ENCODE data around the gene TCF7.

The TCF7 gene

GRCh38 chr5:134114886-134115805, 665 bp downstream of the TCF7 start:
- DNase-seq (peak; percentile 82), ATAC-seq (peak; percentile 23)
- Mint-ChIP-seq H3K27ac (peak overlapping the region; percentile 39), H3K27me3 (peaks cover 5% of the 10 kb centered on the region), H3K36me3 (ENCODE audit: low read depth) (peaks cover 21% of the 10 kb centered on the region), H3K4me3 (peak overlapping the region; percentile 72), H3K4me1 (peaks cover 86% of the 10 kb centered on the region), H3K9me3 (no peaks in the 10 kb centered on the region)

- Mint-ChIP-seq H3K36me3 (ENCODE audit: low read depth) (peaks cover 26% of the 10 kb centered on the region), H3K4me3 (peak overlapping the region; percentile 72), H3K4me1 (peaks cover 86% of the 10 kb centered on the region), H3K9me3 (no peaks in the 10 kb centered on the region), H3K27me3 (peaks cover 5% of the 10 kb centered on the region), H3K27ac (peak overlapping the region; percentile 39)
- ATAC-seq (no peak), DNase-seq (no peak)
Measured at GRCh38 chr5:134115806-134116175, 1.3 kb downstream of the TCF7 start.

GRCh38 chr5:134116286-134116685, 1.8 kb downstream of the TCF7 start:
- Mint-ChIP-seq H3K4me3 (peak overlapping the region; percentile 72), H3K27ac (peak overlapping the region; percentile 40), H3K36me3 (ENCODE audit: low read depth) (peaks cover 26% of the 10 kb centered on the region), H3K4me1 (peaks cover 86% of the 10 kb centered on the region), H3K27me3 (peaks cover 5% of the 10 kb centered on the region), H3K9me3 (no peaks in the 10 kb centered on the region)
- ATAC-seq (no peak), DNase-seq (no peak)

GRCh38 chr5:134116789-134117761, 2.6 kb downstream of the TCF7 start:
- Mint-ChIP-seq H3K27me3 (peaks cover 3% of the 10 kb centered on the region), H3K36me3 (ENCODE audit: low read depth) (peaks cover 29% of the 10 kb centered on the region), H3K4me1 (peaks cover 86% of the 10 kb centered on the region), H3K9me3 (no peaks in the 10 kb centered on the region), H3K4me3 (peak overlapping the region; percentile 72), H3K27ac (peak overlapping the region; percentile 40)
- DNase-seq (no peak), ATAC-seq (no peak)

GRCh38 chr5:134118212-134118835, 3.8 kb downstream of the TCF7 start:
- H3K36me3 Mint-ChIP-seq (ENCODE audit: low read depth): peaks cover 29% of the 10 kb centered on the region
- DNase-seq (no peak), ATAC-seq (no peak)
- no peak overlapping the region for H3K27ac Mint-ChIP-seq
- H3K4me1 Mint-ChIP-seq: peaks cover 87% of the 10 kb centered on the region
- peak overlapping the region; percentile 54 for H3K4me3 Mint-ChIP-seq
- peaks cover 3% of the 10 kb centered on the region for H3K27me3 Mint-ChIP-seq
- H3K9me3 Mint-ChIP-seq: no peaks in the 10 kb centered on the region

GRCh38 chr5:134119720-134120119, 5.2 kb downstream of the TCF7 start:
- Mint-ChIP-seq H3K27ac (peak overlapping the region; percentile 26), H3K4me3 (peak overlapping the region; percentile 54), H3K4me1 (peaks cover 91% of the 10 kb centered on the region), H3K27me3 (no peaks in the 10 kb centered on the region), H3K9me3 (no peaks in the 10 kb centered on the region), H3K36me3 (ENCODE audit: low read depth) (peaks cover 32% of the 10 kb centered on the region)
- ATAC-seq (no peak), DNase-seq (no peak)

GRCh38 chr5:134120386-134121138, 6.1 kb downstream of the TCF7 start:
- Mint-ChIP-seq H3K9me3 (no peaks in the 10 kb centered on the region), H3K4me3 (peak overlapping the region; percentile 54), H3K36me3 (ENCODE audit: low read depth) (peaks cover 32% of the 10 kb centered on the region), H3K27ac (peak overlapping the region; percentile 30), H3K27me3 (no peaks in the 10 kb centered on the region), H3K4me1 (peaks cover 99% of the 10 kb centered on the region)
- DNase-seq (no peak), ATAC-seq (no peak)

GRCh38 chr5:134122530-134122929, 8.0 kb downstream of the TCF7 start:
- no peaks in the 10 kb centered on the region for H3K9me3 Mint-ChIP-seq
- no peaks in the 10 kb centered on the region for H3K27me3 Mint-ChIP-seq
- ATAC-seq (no peak), DNase-seq (no peak)
- H3K4me3 Mint-ChIP-seq: no peak overlapping the region
- H3K4me1 Mint-ChIP-seq: peaks cover 99% of the 10 kb centered on the region
- peak overlapping the region; percentile 26 for H3K27ac Mint-ChIP-seq
- H3K36me3 Mint-ChIP-seq (ENCODE audit: low read depth): peaks cover 22% of the 10 kb centered on the region

- H3K4me3 Mint-ChIP-seq: peak overlapping the region; percentile 20
- peak overlapping the region; percentile 88 for H3K27ac Mint-ChIP-seq
- no peaks in the 10 kb centered on the region for H3K27me3 Mint-ChIP-seq
- H3K9me3 Mint-ChIP-seq: no peaks in the 10 kb centered on the region
- H3K4me1 Mint-ChIP-seq: peaks cover 99% of the 10 kb centered on the region
- H3K36me3 Mint-ChIP-seq (ENCODE audit: low read depth): peaks cover 22% of the 10 kb centered on the region
- no peak for DNase-seq
- no peak for ATAC-seq
Measured at GRCh38 chr5:134123360-134123759, 8.9 kb downstream of the TCF7 start.

- peaks cover 22% of the 10 kb centered on the region for H3K36me3 Mint-ChIP-seq (ENCODE audit: low read depth)
- H3K4me1 Mint-ChIP-seq: peaks cover 99% of the 10 kb centered on the region
- H3K27me3 Mint-ChIP-seq: no peaks in the 10 kb centered on the region
- peak overlapping the region; percentile 95 for H3K27ac Mint-ChIP-seq
- no peak for ATAC-seq
- H3K4me3 Mint-ChIP-seq: peak overlapping the region; percentile 57
- H3K9me3 Mint-ChIP-seq: no peaks in the 10 kb centered on the region
- DNase-seq: no peak
Measured at GRCh38 chr5:134124289-134125038, 10.0 kb downstream of the TCF7 start.

- no peaks in the 10 kb centered on the region for H3K9me3 Mint-ChIP-seq
- peak; percentile 13 for ATAC-seq
- H3K36me3 Mint-ChIP-seq (ENCODE audit: low read depth): peaks cover 18% of the 10 kb centered on the region
- no peak for DNase-seq
- peak overlapping the region; percentile 95 for H3K27ac Mint-ChIP-seq
- no peaks in the 10 kb centered on the region for H3K27me3 Mint-ChIP-seq
- peaks cover 99% of the 10 kb centered on the region for H3K4me1 Mint-ChIP-seq
- peak overlapping the region; percentile 57 for H3K4me3 Mint-ChIP-seq
Measured at GRCh38 chr5:134125039-134126015, 10.8 kb downstream of the TCF7 start.

GRCh38 chr5:134127376-134127861, 12.9 kb downstream of the TCF7 start:
- Mint-ChIP-seq H3K27ac (peak overlapping the region; percentile 95), H3K4me3 (peak overlapping the region; percentile 67), H3K36me3 (ENCODE audit: low read depth) (peaks cover 20% of the 10 kb centered on the region), H3K4me1 (peaks cover 100% of the 10 kb centered on the region), H3K9me3 (no peaks in the 10 kb centered on the region), H3K27me3 (no peaks in the 10 kb centered on the region)
- DNase-seq: peak; percentile 69
- peak; percentile 27 for ATAC-seq

Data from activated naive CD8-positive, alpha-beta T cell treated with anti-CD3 and anti-CD28 coated beads, Interleukin-2, amount 50 U/mL, for 24 hours (primary cell).